Measurements from ENCODE around the gene PLXDC1. TPM values are rescaled to one million over a fixed set of nuclear protein-coding genes. Genes with fewer than 3 reads are reported as not detected.

Gene PLXDC1
- total and polyA plus RNA-seq, 2 of the 8 experiments (the other 6 are each of a cell fraction or from before 2014, with no cell fraction given), result 4.1 to 14.6 TPM

DNA sequence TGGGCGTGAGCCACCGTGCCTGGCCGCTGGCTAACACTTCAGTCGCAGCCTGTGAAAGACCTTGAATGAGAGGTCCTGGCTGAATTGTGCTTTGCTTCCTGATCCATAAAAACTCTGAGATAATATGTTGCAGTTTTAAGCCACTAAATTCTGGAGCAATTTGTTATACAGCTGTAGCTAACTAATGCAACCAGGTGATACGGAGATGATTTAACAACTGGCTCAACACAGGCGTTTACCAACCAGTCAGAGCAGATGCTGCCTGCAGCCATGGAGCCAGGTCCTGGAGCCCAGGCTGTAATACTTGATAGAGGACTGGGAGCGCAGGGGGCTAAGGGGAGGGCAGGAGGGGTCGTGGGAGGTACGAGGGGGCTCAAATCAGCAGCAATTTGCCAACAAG, 50.9 kb downstream of the PLXDC1 start (continued):
- TF ChIP-seq, protein P1, sequence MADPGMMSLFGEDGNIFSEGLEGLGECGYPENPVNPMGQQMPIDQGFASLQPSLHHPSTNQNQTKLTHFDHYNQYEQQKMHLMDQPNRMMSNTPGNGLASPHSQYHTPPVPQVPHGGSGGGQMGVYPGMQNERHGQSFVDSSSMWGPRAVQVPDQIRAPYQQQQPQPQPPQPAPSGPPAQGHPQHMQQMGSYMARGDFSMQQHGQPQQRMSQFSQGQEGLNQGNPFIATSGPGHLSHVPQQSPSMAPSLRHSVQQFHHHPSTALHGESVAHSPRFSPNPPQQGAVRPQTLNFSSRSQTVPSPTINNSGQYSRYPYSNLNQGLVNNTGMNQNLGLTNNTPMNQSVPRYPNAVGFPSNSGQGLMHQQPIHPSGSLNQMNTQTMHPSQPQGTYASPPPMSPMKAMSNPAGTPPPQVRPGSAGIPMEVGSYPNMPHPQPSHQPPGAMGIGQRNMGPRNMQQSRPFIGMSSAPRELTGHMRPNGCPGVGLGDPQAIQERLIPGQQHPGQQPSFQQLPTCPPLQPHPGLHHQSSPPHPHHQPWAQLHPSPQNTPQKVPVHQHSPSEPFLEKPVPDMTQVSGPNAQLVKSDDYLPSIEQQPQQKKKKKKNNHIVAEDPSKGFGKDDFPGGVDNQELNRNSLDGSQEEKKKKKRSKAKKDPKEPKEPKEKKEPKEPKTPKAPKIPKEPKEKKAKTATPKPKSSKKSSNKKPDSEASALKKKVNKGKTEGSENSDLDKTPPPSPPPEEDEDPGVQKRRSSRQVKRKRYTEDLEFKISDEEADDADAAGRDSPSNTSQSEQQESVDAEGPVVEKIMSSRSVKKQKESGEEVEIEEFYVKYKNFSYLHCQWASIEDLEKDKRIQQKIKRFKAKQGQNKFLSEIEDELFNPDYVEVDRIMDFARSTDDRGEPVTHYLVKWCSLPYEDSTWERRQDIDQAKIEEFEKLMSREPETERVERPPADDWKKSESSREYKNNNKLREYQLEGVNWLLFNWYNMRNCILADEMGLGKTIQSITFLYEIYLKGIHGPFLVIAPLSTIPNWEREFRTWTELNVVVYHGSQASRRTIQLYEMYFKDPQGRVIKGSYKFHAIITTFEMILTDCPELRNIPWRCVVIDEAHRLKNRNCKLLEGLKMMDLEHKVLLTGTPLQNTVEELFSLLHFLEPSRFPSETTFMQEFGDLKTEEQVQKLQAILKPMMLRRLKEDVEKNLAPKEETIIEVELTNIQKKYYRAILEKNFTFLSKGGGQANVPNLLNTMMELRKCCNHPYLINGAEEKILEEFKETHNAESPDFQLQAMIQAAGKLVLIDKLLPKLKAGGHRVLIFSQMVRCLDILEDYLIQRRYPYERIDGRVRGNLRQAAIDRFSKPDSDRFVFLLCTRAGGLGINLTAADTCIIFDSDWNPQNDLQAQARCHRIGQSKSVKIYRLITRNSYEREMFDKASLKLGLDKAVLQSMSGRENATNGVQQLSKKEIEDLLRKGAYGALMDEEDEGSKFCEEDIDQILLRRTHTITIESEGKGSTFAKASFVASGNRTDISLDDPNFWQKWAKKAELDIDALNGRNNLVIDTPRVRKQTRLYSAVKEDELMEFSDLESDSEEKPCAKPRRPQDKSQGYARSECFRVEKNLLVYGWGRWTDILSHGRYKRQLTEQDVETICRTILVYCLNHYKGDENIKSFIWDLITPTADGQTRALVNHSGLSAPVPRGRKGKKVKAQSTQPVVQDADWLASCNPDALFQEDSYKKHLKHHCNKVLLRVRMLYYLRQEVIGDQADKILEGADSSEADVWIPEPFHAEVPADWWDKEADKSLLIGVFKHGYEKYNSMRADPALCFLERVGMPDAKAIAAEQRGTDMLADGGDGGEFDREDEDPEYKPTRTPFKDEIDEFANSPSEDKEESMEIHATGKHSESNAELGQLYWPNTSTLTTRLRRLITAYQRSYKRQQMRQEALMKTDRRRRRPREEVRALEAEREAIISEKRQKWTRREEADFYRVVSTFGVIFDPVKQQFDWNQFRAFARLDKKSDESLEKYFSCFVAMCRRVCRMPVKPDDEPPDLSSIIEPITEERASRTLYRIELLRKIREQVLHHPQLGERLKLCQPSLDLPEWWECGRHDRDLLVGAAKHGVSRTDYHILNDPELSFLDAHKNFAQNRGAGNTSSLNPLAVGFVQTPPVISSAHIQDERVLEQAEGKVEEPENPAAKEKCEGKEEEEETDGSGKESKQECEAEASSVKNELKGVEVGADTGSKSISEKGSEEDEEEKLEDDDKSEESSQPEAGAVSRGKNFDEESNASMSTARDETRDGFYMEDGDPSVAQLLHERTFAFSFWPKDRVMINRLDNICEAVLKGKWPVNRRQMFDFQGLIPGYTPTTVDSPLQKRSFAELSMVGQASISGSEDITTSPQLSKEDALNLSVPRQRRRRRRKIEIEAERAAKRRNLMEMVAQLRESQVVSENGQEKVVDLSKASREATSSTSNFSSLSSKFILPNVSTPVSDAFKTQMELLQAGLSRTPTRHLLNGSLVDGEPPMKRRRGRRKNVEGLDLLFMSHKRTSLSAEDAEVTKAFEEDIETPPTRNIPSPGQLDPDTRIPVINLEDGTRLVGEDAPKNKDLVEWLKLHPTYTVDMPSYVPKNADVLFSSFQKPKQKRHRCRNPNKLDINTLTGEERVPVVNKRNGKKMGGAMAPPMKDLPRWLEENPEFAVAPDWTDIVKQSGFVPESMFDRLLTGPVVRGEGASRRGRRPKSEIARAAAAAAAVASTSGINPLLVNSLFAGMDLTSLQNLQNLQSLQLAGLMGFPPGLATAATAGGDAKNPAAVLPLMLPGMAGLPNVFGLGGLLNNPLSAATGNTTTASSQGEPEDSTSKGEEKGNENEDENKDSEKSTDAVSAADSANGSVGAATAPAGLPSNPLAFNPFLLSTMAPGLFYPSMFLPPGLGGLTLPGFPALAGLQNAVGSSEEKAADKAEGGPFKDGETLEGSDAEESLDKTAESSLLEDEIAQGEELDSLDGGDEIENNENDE (IDR thresholded peaks at IDR 0.05; ENCODE audit: insufficient replicate concordance, low read length), result no peak
- TF ChIP-seq SP4 (IDR thresholded peaks at IDR 0.05; ENCODE audit: low read length), result no peak
- TF ChIP-seq HDAC6 (IDR thresholded peaks at IDR 0.05; ENCODE audit: low read depth, low read length), result no peak
- no peak for TF ChIP-seq EGR1 (IDR thresholded peaks at IDR 0.05; ENCODE audit: borderline replicate concordance, low read depth, low read length)
- TF ChIP-seq HDAC2 (IDR thresholded peaks at IDR 0.05; ENCODE audit: borderline replicate concordance in 1 of 2, low read depth in 2 of 2, low read length in 2 of 2), result no peak
- no peak for TF ChIP-seq POU5F1 (IDR thresholded peaks at IDR 0.05; ENCODE audit: low read depth, low read length)
- no peak for TF ChIP-seq JUND (IDR thresholded peaks at IDR 0.05; ENCODE audit: low read length)

Data from H1 (cell line).